NCI-H2171 (cell line): ENCODE data around the gene SLC6A18.
A peak's percentile ranks its signal among the peaks of the same experiment; 100 is the strongest.

Experiments used
- DNase-seq: peaks from one replicate; lab custom pipeline; 2025; lab: John Stamatoyannopoulos, UW

The SLC6A18 gene

DNA sequence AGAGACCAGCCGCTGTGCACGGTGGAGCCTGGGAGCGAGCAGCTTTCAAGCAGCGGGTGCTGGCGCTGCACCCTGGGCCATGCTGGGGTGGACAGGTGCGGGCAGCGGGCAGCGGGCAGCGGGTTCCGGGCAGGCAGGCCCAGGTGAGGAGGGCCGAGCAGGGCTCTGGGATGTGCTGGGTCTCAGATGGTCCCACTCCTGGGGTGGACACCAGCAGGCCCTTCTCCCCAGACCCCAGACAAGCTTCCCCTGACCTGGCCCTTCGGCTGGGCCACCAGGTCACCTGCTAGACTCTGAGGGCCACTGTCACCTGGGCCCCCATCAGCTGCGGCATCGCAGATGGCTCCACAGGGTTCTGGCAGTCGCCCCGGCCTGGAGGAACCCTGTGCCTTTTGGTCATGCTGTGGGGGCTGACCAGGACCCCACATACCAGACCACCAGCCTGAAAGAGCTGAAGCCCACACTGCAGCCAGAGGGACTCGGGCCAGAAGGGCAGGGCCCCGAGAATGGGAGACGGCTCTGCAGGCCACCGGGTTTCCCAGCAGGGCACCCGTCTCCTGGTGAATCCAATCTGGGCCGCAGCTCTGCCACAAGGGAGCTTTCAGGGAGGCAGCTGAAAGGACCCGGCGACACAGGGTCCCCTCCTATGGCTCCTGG lies 21.7 kb upstream of the SLC6A18 start:
- no peak for DNase-seq

DNA sequence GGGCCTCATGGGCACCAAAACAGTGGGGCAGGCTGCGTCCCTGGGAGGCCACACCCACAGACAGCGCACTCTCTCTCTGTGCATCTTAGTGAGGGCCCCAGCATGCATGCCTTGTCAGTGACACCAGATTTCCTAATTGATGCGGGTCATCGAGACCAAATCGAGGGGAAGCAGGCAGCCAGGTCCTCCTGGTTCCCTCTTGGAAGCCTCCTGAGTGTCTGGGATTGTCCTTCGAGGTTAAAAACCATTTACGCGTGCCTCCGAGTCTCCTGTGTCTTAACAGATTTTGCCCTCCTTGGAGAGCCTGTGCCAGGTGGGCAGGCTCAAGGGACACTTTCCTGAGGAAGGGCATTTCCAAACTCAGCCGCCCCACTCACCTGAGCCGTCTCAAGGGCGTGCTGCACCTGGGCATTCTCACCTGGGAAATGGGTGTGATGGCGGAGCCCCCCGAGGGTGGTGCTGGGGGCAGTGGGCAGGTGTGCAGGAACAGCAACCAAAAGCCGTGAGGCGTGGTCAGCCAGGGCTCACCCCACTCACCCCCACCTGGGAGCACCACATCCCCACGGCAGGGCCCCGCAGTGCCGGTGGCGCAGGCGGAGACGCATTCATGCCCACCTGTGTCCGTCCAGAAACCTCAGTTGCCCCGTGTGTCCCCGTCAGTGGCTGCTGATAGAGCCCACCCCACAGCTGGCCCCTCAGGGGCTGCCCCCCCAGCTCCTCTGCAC lies 21.1 kb upstream of the SLC6A18 start:
- DNase-seq: no peak

DNA sequence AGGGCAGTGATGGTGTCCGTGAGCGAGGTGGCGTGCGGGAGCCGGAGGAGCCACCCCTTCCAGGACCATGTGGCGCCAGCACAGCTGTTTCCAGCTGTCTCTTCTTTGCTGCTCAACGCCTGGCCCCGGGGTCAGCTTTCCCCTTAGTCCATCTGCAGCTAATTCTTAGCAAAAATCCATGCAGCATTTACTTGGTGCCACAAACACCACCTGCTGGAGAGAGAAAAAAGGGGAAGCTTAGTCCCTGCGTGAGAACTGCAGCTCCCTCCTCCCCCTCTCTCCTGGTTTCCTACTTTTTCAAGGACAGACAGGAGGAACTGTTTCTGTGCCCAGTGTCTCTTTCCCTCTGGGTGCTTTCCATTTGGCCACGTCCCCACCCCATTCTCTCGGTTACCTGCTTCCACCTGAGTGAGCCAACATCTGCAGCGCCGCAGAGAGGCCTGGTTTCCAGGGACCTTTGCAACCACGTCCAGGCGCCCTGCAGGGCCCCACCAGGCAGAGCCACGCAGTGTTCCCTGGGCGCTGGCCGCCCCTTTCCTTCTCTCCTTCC lies 20.4 kb upstream of the SLC6A18 start:
- DNase-seq: peak; percentile 47

DNA sequence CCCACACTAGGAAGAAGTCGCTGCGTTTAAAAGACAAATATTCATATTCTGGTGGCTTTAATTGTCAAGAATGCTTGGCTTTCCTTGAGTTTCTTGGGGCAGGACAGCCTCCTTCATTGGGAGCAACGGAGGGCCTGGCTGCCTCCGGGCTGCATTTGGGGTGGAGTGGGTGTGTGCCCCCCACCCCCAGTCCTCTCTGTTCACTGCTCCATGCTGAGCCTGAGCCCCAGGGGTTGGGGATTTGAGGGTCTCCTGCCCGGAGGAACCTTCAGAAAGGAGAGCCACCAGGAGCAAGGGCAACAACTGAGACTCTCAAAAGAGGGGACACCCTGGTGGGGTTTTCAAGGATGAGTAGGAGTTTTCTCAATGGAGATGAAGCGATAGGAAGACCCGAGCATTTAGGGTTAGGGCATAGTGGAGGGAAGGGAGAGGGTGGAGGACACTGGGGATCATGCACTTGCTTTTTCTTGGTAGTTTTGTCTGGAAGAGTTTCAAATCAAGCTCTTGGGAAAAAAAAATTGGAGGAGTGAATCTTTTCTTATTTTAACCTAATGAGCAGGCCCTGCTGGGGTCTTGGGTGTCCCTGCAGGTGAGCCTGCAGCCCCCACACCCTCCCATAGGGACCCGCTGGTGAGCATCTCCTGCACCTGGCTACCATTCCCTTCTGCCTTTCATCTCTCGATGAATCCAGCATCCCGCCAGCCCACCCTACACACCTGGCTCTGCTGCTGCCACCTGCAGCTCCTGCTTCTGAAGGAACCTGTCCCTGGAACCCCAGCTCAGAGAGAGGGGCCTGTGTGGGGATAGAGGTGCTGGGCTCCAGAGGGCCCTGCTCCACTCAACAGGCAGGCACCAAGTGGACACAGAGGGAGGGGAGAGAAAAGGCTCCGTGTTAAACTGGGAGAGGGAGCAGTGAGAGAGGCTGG lies 19.7 kb upstream of the SLC6A18 start:
- no peak for DNase-seq

DNA sequence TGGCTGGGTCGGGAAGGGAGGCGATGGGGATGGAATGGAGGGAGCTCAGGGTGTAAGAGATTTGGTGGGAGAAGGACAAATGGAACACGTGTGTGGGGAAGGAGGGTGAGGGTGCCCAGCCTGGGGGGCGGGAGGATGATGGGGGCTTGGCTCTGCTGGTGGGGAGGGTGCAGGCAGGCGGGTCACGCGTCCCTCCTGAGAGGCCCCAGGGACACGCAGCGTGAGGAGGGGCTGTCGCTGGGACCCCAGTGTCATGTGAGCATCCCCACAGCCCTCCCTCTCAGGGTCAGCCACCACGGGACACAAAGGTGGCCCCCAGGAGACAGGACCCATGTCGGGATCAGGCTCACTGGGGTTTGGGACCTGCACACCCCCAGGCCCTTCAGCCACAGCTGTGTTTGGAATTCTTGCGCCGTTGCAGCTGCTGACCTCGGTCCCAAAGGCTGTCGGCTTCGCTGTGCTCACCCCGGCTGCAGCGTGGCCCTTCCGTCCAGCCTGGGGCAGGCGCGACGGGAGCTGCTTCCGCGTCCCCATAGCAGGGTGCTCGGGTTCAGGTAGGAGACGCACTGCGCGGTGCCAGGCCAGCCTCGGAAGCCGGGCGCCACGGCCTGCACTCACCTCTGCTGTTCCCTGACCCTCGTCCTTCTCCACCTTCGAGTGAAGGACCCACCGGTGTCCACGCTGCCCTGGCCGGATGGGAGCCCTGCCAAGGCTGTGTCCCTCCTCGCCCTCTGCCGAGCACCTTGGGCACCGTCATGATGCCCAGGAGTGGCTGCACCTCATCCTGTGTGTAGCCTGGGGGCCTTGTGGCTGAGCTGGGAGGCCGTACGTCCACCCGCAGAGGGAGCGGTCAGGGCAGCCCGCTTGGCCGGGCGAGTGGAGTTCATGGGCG lies 18.4 kb upstream of the SLC6A18 start:
- no peak for DNase-seq

DNA sequence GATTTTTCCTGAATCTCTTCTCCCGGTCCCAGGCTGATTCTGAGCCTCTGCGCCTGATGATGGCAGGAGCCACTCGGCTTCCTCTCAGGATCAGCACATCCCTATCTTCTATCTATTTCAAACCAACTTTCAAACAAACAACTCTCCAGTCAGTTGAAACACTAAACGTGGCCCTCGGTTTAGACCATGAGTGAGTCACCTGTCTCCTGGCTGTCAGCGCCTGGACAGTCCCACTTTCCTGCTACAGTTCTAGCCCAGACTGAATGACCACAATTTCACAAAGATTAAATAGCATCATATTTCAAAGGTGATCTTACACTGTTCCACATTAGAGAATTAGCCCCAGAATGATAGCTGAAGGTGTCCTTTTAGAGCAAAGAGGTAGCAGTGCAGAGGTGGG lies 17.6 kb upstream of the SLC6A18 start:
- no peak for DNase-seq

DNA sequence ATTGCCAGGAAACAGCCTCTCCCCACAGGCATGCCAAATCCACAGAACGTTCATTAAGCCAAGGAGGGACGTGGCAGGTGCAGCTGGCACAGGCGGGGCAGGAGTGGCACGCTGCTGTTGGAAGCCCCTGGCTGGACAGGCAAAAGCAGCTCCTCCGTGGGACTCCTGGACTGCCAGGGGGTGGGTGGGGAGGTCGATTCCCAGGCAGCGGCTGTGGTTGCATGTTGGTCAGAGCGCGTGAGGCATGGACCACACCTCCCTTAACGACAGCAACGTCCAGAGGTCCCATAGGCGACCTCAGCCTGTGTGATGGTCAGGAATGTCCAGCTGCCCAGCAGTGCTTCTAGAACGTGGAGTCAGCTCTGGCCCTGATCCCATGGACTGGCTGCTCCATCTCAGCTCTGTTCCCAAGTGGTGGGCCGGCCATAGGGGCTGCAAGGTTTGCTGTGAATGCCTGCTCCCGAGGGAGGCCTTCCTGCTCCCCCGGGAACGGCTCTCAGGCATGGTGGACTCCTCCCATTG lies 16.9 kb upstream of the SLC6A18 start:
- no peak for DNase-seq

DNA sequence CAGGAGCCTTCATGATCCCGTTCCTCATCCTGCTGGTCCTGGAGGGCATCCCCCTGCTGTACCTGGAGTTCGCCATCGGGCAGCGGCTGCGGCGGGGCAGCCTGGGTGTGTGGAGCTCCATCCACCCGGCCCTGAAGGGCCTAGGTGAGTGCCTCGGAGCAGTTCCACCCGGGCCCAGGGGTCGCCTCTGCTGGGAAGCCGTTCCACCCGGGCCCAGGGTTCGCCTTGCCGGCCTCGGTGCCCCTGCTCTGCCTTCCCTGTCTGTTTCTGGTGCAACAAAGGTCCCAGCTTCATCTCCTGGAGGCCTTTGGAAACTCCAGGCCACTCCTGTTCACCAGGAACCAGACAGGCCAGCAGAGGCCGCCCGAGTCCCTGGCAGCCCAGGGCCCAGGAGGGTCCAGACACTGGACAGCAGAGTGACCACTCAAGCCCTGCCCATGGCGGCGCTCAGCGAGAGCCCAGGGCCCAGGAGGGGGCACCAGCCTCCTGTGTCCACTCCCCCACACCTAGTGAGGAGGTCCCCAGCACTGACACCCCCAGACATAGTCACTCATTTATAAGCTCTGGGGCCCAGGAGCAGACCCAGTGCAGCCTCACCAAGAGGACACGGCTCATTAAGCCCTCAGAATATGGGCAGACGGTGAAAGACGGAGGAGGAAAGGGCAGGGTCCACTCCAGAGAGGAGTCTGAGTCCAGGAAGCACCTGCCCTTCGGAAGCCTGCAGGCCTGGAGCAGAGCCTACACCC lies 16.3 kb upstream of the SLC6A18 start:
- no peak for DNase-seq

DNA sequence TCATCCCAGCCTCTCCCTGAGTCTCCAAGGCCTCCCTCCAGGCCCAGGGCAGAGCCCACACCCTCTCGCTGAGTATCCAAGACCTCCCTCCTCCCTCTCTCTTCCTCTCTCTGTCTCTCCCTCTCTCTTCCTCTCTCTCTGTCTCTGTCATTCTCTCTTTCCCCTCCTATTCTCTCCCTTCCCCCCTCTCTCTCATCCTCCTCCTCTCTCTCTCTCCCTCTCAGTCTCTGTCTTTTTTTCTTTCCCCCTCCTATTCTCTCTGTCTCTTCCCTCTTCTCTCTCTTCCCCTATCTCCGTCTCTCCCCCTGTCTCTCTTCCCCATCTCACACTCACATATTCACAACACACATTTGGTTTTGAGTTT lies 15.7 kb upstream of the SLC6A18 start:
- DNase-seq: no peak

DNA sequence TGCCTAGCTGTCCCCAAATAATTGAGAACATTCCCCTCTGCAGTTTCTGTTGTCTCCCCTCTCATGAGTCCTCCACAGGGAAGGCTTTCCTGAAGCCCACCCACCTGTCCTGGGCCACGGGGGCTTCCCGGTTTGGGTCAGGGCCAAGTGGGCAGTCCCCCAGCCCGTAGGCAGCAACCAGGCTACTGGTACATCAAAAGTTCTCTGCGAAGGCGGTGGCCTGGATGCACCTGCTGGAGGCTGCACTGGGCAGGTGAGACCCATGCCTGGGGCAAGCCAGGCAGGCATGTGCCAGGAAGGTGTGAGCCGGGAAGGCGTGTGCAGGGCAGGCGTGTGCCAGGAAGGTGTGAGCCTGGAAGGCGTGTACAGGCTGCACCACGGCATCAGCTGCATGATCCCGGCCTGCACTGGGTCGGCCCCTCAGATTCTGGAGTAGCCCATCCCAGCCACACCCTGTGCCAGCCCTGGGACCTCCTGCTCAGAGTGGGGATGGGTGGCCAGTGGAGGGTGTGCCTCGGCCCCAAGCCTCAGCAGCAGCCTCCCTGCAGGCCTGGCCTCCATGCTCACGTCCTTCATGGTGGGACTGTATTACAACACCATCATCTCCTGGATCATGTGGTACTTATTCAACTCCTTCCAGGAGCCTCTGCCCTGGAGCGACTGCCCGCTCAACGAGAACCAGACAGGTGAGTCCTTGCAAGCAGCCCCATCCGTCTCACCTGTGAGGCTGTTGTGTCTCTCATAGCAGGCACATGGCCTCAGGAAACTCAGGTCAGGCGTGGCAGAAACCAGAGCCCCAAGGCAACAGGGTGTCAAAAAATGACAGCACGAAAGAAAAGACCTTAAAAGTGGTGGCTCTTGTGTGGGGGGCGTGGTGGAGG lies 15.0 kb upstream of the SLC6A18 start:
- DNase-seq: no peak

DNA sequence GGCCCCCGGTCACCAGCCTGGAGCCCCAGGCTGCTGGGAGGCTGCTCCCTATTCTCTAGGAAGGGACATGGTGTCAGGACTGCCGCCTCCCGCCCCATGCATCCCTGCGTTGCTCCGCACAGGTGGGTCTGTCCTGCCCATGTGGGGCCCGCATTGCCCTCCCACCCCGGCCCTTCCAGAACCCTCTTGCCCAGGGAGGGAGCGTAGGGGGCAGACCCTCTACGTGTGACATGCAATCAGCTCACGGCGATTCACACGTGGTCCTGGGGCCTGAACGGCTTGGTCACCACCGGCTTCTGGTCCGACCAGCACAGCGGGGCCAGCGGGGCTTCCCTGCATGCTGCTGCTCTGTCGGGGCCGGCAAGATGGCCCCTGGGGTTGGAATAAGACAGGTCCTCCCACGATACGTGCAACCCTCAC lies 14.3 kb upstream of the SLC6A18 start:
- no peak for DNase-seq

DNA sequence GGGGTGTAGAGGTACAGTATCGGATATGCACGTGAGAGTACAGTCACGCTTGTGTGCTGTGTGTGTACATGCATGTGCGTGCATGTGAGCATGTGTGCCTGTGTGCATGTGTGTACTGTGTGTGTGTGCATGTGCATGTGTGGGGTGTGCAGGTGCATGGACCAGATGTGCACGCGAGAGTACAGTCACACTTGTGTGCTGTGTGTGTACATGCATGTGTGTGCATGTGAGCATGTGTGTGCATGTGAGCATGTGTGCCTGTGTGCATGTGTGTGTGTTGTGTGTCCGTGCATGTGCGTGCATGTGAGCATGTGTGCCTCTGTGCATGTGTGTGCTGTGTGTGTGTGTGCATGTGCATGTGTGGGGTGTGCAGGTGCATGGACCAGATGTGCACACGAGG lies 13.5 kb upstream of the SLC6A18 start:
- no peak for DNase-seq

DNA sequence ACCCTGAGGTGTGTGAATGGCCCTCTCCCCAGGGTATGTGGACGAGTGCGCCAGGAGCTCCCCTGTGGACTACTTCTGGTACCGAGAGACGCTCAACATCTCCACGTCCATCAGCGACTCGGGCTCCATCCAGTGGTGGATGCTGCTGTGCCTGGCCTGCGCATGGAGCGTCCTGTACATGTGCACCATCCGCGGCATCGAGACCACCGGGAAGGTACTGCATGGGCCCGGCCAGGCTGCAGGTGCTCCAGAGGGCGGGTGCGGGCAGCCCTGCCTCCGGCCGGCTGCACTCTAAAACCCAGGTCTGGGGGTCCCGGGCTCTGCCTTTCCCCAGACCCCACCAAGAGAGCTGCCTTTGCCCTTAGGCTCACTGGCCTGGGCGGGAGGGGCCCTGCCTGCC lies 12.9 kb upstream of the SLC6A18 start:
- no peak for DNase-seq

DNA sequence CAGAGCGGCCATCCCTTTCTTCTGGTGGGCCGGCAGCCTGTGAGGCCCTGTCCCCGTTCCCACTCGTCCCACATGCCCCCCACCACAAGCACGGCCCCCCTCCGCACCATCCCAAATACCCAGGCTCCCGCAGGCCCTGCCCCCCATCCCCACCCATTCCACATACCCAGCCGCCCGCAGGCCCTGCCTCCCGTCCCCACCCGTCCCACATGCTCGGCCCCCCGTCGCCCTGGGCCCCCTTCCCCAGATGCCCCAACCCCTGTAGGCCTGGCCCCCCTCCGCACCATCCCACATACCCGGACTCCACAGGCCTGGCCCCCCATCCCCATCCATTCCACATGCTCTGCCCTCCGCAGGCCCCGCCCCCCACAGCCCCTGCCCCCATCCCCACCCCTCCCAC lies 12.3 kb upstream of the SLC6A18 start:
- DNase-seq: no peak

DNA sequence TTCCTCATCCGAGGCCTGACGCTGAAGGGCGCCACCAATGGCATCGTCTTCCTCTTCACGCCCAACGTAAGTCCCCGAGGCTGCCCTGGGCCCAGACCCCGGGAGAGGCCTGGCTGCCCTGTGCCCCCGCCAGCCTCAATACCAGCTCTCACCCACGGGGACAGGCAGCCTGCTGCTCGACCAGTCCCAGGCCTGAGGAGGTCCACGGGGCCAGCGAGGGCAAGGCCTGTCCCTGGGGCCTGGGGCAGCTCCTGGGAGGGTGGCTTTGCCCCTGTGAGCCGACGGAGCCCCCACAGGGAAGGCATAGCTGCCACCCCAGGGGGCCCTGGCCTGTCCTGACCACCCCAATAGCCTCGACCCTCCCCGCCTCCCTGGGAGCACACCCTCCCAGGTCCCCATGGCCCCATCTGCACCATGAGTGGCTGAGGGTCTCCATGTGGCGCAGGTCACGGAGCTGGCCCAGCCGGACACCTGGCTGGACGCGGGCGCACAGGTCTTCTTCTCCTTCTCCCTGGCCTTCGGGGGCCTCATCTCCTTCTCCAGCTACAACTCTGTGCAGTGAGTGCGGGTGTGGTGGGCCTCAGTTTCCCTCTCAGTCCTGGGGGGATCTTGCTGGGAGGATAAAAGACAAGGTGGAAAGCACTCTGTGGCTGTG lies 11.5 kb upstream of the SLC6A18 start:
- no peak for DNase-seq

DNA sequence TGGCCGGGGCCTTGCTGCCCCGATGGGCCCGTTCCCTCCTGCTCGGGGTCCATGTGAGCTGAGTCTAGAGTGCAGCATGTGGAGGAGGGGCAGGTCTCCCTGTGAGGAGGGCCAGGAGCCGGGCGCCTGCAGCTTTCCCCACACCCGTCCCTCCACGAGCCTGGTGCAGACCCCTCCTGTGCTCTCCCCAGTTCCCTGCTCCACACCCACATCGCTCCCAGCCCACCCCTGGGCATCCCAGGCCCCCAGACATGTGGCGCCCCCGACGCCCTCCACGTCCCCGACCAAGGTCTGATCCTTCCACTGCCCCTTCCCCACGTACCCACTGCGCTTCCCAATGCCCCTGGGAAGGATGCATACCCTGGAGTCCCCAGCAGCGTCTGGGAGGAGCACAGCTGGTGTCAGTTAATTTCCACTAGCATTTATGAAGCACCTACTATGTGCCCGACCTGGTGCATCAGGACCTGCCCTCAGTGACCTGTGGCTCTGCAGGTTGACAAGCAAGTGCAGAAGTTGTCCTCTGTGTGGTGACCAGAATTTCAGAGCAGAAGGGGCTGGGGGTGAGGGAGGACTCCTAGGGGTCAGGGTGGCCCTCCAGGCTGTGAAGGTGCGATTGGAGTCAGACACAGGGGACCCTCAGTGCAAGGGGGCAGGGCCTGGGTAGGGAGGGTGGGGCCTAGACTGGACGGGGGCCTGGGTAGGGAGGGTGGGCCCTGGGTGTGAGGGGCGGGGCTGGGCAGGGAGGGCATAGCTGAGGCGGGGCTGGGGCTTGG lies 10.8 kb upstream of the SLC6A18 start:
- no peak for DNase-seq

DNA sequence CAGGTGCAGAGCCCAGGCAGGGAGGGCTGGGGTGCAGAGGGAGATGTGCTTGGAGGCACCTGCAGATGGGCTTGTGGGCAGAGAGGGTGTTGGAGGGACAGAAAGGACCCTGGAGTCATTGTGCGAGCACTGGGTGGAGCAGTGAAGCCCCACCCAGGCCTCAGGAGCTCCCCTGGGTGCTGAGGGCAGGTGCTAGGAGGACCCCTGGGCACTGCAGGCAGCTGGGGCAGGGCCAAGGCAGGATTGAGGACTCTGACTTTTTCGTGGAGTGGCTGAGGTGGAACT lies 10.3 kb upstream of the SLC6A18 start:
- no peak for DNase-seq

DNA sequence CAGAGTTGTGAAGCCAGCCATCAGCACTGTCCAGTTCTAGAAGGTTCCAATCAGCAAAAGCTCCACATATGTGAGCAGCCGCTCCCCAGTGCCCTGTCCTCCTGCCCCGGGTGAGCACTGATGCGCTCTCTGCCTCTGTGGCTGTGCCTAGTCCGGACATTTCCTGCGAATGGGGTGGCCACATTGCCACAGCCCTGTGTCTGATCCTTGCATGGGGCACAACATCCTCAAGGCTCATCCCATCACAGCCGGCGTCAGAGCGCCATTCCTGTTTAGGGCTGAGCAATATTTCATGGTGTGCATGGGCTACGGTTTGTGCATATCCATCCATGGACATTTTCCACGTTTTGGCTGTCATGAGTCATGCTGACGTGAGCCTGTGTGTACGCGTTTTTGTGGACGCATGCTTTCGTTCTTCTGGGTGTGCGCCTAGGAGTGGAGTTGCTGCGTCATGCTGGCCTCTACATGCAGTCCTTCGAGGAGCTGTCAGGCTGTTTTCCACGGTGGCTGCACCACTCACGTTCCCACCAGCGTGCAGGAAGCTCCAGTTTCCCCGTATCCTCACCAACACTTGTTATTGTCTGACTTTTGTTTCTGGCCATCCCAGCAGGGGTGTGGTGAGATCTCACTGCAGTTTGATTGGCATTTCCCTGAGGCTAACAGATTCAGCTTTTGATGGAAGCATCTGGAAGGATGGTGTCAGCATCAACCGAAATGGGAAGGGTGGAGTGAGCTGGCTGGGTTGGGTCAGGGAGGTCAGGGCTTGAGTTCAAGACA lies 9.7 kb upstream of the SLC6A18 start:
- no peak for DNase-seq
